Gastrocnemius medialis (tissue), 4 donors: ENCODE measurements around the gene EIF3D. TPM values are rescaled to one million over a fixed set of nuclear protein-coding genes. Genes with fewer than 3 reads are reported as not detected.
A peak's percentile ranks its signal among the peaks of the same experiment; 100 is the strongest.

Source experiments
- ATAC-seq, 2 donors: fragments of 150-250 bp; one replicate each; pipeline ENCODE4 v1.9.1; 2016
- DNase-seq, 2 donors: peaks; one replicate each; pipeline ENCODE4 v3.0.0-alpha.2; 2019
- H3K27ac ChIP-seq, 4 donors: fragments of 200-600 bp; sonication (generic); 1 replicate in 1 of 4; 2 replicates in 3 of 4; pipeline ENCODE4 v1.5.1; 2016 to 2018; ENCODE audit warnings: mild to moderate bottlenecking in 2 of 4, moderate library complexity in 1 of 4
- H3K27me3 ChIP-seq, 3 donors: fragments of 200-600 bp; sonication (generic) in 2 of 3; 1 replicate in 1 of 3; 2 replicates in 2 of 3; pipeline versions ENCODE4 v1.5.1 to v1.6.0; 2016 to 2019; ENCODE audit warnings: mild to moderate bottlenecking in 1 of 3, moderate library complexity in 1 of 3
- H3K36me3 ChIP-seq, 2 donors: fragments of 200-600 bp; sonication (generic) in 1 of 2; one replicate each; pipeline ENCODE4 v1.5.1; 2017 to 2018
- H3K4me1 ChIP-seq, 2 donors: fragments of 200-600 bp; sonication (generic) in 1 of 2; one replicate each; pipeline ENCODE4 v1.5.1; 2016 to 2017; ENCODE audit warnings: mild to moderate bottlenecking in 2 of 2
- H3K4me3 ChIP-seq, 4 donors: fragments of 200-600 bp; sonication (generic) in 3 of 4; 1 replicate in 1 of 4; 2 replicates in 3 of 4; pipeline ENCODE4 v1.5.1; 2016 to 2019; ENCODE audit warnings: mild to moderate bottlenecking in 2 of 4
- H3K9me3 ChIP-seq, 3 donors: fragments of 200-600 bp; sonication (generic) in 2 of 3; 1 replicate in 1 of 3; 2 replicates in 2 of 3; pipeline ENCODE4 v1.5.1; 2016 to 2019
- CTCF ChIP-seq, 5 experiments: fragments of 450-650 bp in 3 of 5; fragments of 200-600 bp in 2 of 5; sonication (generic) in 2 of 5; IDR thresholded peaks in 4 of 5; conservative IDR thresholded peaks in 1 of 5; 1 replicate in 4 of 5; 2 replicates in 1 of 5; pipeline ENCODE4 v1.5.1; 2016 to 2019; ENCODE audit warnings: antibody characterized with exemption in 5 of 5, mild to moderate bottlenecking in 3 of 5, moderate library complexity in 3 of 5
- POLR2A ChIP-seq, 2 donors: fragments of 450-650 bp; IDR thresholded peaks; one replicate each; pipeline ENCODE4 v1.6.1; 2017; ENCODE audit warnings: antibody characterized with exemption in 2 of 2, mild to moderate bottlenecking in 2 of 2, moderate library complexity in 2 of 2
- in situ Hi-C, 4 donors: fragments of 200-750 bp; cut with MboI; loops; one replicate each; pipeline versions ENCODE4 v1.15.0 to v1.8.0; 2017; ENCODE audit warnings: low sequenced_read_pairs in 4 of 4
- intact Hi-C: fragments of 100-400 bp; cut with DNase I; formaldehyde crosslinking; loops from one replicate; pipeline ENCODE4 v1.15.1; 2023; ENCODE audit warnings: low total_unique reads
- total RNA-seq, 4 donors: library from RNA; depleted of rRNA; stranded (reverse); fragments of >200 nt; gene quantifications; one replicate each; pipeline versions ENCODE4 v1.1.0 to v1.2.3, GENCODE V29; 2016

The EIF3D gene
- total RNA-seq, 4 donors from 2014 or later = 208 to 319 (median 290) TPM

GRCh38 chr22:36507518-36508010, 21.4 kb downstream of the EIF3D start:
- in situ Hi-C loops (no loop called here), intact Hi-C loops (loop anchor here (2.0 kb wide), 1 partner anchor 21 kb away; the partner anchor contains the start of gene EIF3D)
- no peak for DNase-seq
- Histone ChIP-seq H3K27me3 (no peaks in the 10 kb centered on the region), H3K4me3 (peak overlapping the region; percentile 55 to 65 (median 60)), H3K9me3 (no peaks in the 10 kb centered on the region), H3K27ac (peak overlapping the region; percentile 77 to 91 (median 80)), H3K36me3 (peaks cover 0 to 24% of the 10 kb centered on the region in 2 donors), H3K4me1 (peaks cover 5 to 17% of the 10 kb centered on the region in 2 donors)
- no peak for TF ChIP-seq POLR2A (IDR thresholded peaks at IDR 0.05)
- no peak for TF ChIP-seq CTCF (IDR thresholded peaks at IDR 0.05 in 4 of 5, conservative IDR thresholded peaks at IDR 0.05 in 1 of 5)
- ATAC-seq = no peak

- TF ChIP-seq CTCF (IDR thresholded peaks at IDR 0.05 in 4 of 5, conservative IDR thresholded peaks at IDR 0.05 in 1 of 5) (no peak), POLR2A (IDR thresholded peaks at IDR 0.05) (peak; percentile 75 to 85)
- Histone ChIP-seq H3K4me3 (peak within 1 kb of the TSS; percentile 55 to 65 (median 60)), H3K9me3 (no peaks in the 10 kb centered on the region), H3K4me1 (peaks cover 5 to 17% of the 10 kb centered on the region in 2 donors), H3K27ac (peak within 1 kb of the TSS; percentile 77 to 91 (median 80)), H3K36me3 (peaks cover 0 to 17% of the 10 kb centered on the region in 2 donors), H3K27me3 (no peaks in the 10 kb centered on the region)
- in situ Hi-C loops (no loop called here), intact Hi-C loops (loop anchor here (2.0 kb wide), 1 partner anchor 22 kb away; the partner anchor contains the start of gene EIF3D)
- DNase-seq (peak; percentile 72 to 84), ATAC-seq (peak; percentile 80 to 81)
These were observed 22.1 kb downstream of the EIF3D start, which contains the start of gene FOXRED2 for GRCh38 chr22:36506637-36507517. FOXRED2 (minus strand) TSS chr22:36507040; CDS start chr22:36506422, 618 bp downstream.

GRCh38 chr22:36505998-36506635, 22.8 kb downstream of the EIF3D start:
- in situ Hi-C loops (no loop called here), intact Hi-C loops (loop anchor here (2.0 kb wide), 1 partner anchor 23 kb away; the partner anchor contains the start of gene EIF3D)
- TF ChIP-seq CTCF (IDR thresholded peaks at IDR 0.05 in 4 of 5, conservative IDR thresholded peaks at IDR 0.05 in 1 of 5) (no peak), POLR2A (IDR thresholded peaks at IDR 0.05) (no peak)
- ATAC-seq (no peak), DNase-seq (no peak)
- Histone ChIP-seq H3K27ac (peak overlapping the region; percentile 77 to 91 (median 80)), H3K4me1 (peaks cover 5 to 17% of the 10 kb centered on the region in 2 donors), H3K4me3 (peak overlapping the region; percentile 55 to 65 (median 60)), H3K9me3 (no peaks in the 10 kb centered on the region), H3K36me3 (peaks cover 0 to 10% of the 10 kb centered on the region in 2 donors), H3K27me3 (no peaks in the 10 kb centered on the region)

- intact Hi-C loops (no loop called here), in situ Hi-C loops (no loop called here)
- no peak overlapping the region for H3K4me3 ChIP-seq
- ATAC-seq = no peak
- no peaks in the 10 kb centered on the region for H3K27me3 ChIP-seq
- H3K9me3 ChIP-seq = no peaks in the 10 kb centered on the region
- DNase-seq = no peak
- no peaks in the 10 kb centered on the region for H3K4me1 ChIP-seq
- peaks cover 0 to 9% of the 10 kb centered on the region in 2 donors for H3K36me3 ChIP-seq
- no peak overlapping the region for H3K27ac ChIP-seq
- no peak for TF ChIP-seq CTCF (IDR thresholded peaks at IDR 0.05 in 4 of 5, conservative IDR thresholded peaks at IDR 0.05 in 1 of 5)
- no peak for TF ChIP-seq POLR2A (IDR thresholded peaks at IDR 0.05)
These were observed 30.9 kb downstream of the EIF3D start for GRCh38 chr22:36497910-36498665.
